ENCODE measurements around the gene FRY.

The FRY gene

GRCh38 chr13:32228330-32229041 lies 196.9 kb downstream of the FRY start:
- DNase-seq: peak; percentile 78

- DNase-seq: peak; percentile 14
These were observed 197.9 kb downstream of the FRY start for GRCh38 chr13:32229443-32229842.

GRCh38 chr13:32232263-32232662 lies 200.7 kb downstream of the FRY start:
- DNase-seq: no peak

GRCh38 chr13:32233062-32233461 lies 201.5 kb downstream of the FRY start:
- DNase-seq: no peak

GRCh38 chr13:32234914-32235313 lies 203.3 kb downstream of the FRY start:
- no peak for DNase-seq

GRCh38 chr13:32237681-32238080 lies 206.1 kb downstream of the FRY start:
- DNase-seq: no peak

GRCh38 chr13:32243695-32244094 lies 212.1 kb downstream of the FRY start:
- DNase-seq: no peak

- DNase-seq: no peak
These were observed 214.0 kb downstream of the FRY start for GRCh38 chr13:32245555-32245954.

GRCh38 chr13:32246468-32246867 lies 214.9 kb downstream of the FRY start:
- no peak for DNase-seq

- no peak for DNase-seq
These were observed 216.3 kb downstream of the FRY start for GRCh38 chr13:32247887-32248286.

- no peak for DNase-seq
These were observed 217.2 kb downstream of the FRY start for GRCh38 chr13:32248801-32249200.

- no peak for DNase-seq
These were observed 221.4 kb downstream of the FRY start for GRCh38 chr13:32252812-32253438.

GRCh38 chr13:32253911-32254399 lies 222.4 kb downstream of the FRY start:
- no peak for DNase-seq

- DNase-seq: no peak
These were observed 222.8 kb downstream of the FRY start for GRCh38 chr13:32254416-32254815.

- no peak for DNase-seq
These were observed 223.5 kb downstream of the FRY start for GRCh38 chr13:32254916-32255723.

GRCh38 chr13:32255724-32256109 lies 224.1 kb downstream of the FRY start:
- no peak for DNase-seq

GRCh38 chr13:32256243-32256642 lies 224.7 kb downstream of the FRY start:
- DNase-seq: no peak

- no peak for DNase-seq
These were observed 226.1 kb downstream of the FRY start for GRCh38 chr13:32257649-32258048.

GRCh38 chr13:32259116-32259515 lies 227.5 kb downstream of the FRY start:
- DNase-seq: no peak

- no peak for DNase-seq
These were observed 230.0 kb downstream of the FRY start for GRCh38 chr13:32261567-32261966.

GRCh38 chr13:32262165-32262564 lies 230.6 kb downstream of the FRY start:
- no peak for DNase-seq

- no peak for DNase-seq
These were observed 231.0 kb downstream of the FRY start for GRCh38 chr13:32262619-32263018.

- no peak for DNase-seq
These were observed 232.8 kb downstream of the FRY start for GRCh38 chr13:32264407-32264806.

- no peak for DNase-seq
These were observed 234.2 kb downstream of the FRY start for GRCh38 chr13:32265726-32266125.

Data from NCI-H774 (cell line).